ENCODE data around the gene SCT.
"Not testable (repeated sequence)": the region's sequence is repeated elsewhere in the genome, so short reads cannot be mapped to it uniquely, and the experiment has no call there.

Gene SCT, protein sequence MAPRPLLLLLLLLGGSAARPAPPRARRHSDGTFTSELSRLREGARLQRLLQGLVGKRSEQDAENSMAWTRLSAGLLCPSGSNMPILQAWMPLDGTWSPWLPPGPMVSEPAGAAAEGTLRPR

DNA sequence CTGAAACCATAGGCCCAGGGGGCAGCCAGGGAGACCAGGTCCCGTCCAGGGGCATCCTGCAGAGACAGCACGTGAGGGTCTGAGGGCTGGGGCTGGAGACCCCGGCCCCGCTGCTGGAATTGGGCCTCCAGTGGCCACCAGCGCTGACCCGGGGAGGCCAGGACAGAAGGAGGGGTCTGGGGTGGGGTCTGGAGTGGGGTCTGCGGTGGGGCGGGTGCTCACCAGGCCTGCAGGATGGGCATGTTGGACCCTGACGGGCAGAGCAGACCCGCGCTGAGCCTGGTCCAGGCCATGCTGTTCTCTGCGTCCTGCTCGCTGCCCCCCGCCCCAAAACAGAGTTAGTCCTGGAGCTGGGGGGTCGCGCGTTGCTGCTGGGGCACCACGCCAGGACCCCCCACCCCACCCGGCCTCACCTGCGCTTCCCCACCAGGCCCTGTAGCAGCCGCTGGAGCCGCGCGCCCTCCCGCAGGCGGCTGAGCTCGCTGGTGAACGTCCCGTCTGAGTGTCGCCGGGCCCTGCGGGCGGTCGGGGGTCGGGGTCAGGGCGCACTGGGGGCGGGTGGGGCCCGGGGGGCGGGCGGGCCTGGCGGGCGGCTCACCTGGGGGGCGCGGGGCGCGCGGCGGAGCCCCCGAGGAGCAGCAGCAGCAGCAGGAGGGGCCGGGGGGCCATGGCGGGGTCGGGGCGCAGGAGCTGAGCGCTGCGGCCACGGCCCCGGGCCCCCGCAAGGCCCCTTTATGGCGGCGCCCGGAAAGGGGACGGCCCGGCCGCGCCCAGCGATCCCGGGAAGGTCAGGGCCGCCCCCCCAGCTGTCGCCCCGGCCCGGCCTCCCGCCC, at the start of gene SCT:
SCT (minus strand) TSS at position 707 of the 833 bp plus-strand sequence; CDS start at position 669, 38 bp downstream.
- no peak for DNase-seq

DNA sequence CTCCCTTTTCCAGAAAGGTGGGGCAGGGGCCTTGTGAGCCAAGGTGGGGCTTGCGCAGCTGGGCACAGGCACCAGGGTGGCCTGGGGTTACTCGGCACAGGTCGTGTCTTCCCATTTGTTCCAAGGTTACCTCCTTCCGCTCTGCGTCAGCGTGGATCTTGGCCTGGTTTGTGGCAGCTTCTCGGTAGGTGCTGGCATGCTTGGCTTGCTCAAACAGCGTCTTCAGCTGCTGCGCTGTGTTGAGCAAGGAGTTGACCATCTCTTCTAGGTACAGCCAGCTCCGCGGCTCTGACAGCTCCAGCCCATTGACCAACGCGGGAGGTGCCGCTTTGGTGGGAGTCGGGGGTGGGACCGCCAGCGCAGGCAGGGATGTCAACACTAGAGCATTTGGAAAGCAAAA, 47.4 kb upstream of the SCT start:
- no peak for DNase-seq

DNA sequence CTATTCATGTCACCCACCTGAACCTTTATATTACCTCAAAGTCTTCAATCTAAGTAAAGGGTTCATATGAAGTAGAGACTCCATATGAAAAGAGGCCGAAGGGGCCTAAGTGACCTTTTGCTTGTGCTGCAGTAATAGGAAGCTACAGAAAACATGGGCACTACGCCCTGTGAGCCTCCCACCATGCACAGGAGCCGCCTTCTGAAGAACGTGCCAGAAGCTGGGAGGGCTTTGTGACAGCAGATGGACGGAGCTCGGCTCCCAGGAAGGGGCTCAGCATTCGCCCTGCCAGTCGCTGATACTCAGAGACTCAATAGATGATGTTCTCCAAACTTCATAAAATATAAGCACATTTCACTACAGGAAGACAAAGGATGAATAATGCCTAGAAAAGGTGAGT, 46.9 kb upstream of the SCT start:
- no peak for DNase-seq

DNA sequence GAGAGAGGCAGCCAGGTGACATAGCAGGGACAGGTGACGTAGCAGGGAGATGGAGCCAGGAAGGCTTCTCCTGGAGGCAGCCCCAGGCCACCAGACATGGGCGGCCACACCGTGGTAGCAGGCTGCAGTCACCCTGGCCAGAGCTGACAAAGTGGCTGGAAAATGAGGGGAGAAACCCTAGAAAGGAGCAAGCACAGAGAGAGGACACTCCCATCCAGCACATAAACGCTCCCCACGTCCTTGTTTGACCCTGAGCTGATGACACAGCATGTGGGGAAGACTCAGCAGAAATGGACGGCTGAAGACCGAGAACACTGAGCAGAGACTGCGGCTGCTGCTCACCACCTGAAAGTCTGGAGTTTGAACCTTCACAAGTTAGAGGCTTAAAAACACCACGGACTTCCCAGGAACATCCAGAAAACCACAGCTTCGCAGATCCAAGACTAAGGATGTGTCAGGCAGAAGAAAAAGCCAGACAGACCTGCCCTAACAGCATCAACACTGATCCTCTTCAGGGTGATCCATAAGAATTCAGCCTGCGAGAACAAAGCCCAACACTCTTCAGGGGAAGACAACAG, 38.8 kb upstream of the SCT start:
- no peak for DNase-seq

DNA sequence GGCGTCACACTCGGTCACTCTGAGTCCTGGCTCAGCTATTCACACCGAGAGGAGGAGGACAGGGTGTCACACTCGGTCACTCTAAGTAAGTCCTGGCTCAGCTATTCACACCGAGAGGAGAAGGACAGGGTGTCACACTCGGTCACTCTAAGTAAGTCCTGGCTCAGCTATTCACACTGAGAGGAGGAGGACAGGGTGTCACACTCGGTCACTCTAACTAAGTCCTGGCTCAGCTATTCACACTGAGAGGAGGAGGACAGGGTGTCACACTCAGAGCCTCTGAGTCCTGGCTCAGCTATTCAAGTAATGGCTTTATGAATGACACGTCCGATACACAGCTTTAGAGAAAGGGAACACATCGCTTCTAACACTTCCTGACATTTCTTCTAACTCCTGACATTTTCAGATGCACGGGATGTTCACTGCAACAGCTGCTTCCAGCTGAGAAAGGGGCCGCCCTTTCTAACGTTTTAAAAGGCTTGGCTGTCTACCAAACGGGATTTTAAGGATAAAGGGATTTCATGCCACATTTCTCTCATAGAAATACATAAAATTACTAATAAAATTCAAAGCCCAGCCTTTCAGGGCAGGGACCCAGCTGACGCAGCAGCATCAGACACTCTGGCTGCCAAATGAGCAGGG, 38.2 kb upstream of the SCT start:
- DNase-seq: no peak

DNA sequence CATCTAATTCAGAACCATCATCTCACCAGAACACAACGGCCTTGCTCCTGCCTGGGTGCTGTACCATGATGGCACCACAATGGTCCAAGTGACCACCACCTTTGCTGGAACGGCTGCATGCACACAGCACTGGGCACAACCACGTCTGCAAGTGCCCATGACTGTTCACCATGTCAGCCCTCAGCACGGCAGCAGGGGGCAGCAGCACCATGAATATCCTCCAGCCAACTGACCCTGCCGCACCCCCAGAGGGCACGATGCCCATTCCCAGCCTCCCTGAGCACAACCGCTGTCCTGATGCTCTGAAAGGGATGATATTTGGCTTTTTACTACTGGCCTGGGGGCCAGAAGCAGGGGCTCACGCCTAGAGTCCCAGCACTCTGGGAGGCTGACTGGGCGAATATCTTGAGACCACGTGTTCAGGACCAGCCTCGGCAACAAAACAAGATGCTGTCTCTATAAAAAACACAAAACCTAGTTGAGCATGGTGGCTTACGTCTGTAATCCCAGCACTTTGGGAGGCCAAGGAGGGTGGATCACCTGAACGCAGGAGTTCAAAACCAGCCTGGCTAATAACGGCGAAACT, 35.8 kb upstream of the SCT start:
- peak; percentile 1 for DNase-seq

DNA sequence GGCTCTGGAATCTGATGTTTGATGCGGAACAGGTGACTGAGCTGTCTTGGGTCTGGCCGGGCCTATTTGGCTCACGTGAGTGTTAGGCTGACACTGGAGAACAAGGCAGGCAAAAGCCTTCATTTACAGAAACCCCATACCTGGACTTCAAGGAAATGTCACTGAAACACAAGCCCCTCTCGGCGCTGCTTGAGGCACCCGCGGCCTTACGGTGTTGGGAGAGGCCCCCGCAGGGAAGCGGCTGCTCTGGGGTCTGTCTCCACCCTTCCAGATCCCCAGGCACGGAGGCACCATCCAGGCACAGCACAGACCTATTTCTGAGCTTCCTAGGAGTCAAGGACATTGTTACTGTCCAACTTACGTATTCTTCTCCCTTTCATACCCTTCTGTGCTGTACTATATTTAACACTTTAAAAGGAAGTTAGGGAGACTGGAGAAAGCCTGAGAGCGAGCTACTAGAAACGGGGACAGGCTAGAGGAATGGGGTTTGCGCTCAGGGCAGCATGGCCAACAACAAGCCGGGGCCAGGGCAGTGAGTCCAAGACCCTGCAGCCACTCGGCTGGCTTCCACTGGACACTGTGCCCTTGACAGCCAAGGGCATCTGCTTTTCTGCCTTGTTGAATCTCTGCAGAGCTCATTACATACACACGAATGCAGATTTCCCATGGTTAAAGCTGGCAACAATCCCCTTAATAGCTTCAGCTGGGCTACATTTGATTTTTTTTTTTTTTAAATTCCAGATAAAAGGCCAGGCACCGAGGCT, 33.9 kb upstream of the SCT start:
- no peak for DNase-seq

DNA sequence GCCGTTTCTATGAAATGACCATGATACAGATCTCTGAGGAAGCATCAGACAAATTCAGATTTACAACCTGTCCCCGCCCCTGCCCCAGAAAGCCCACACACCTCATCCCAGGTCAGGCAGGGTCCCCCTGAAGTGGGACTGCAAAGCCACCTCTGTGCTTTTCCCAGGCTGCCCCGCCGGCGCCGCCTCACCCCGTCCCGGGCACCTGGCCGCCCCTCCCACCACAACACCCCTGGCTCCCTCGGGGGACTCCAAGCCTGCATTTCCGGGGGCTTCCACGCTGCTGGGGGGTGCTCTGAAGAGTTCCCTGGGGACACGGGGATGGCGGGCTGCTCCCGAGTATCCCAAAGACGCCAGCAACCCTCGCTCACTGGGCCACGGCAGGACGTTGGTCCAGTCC, 33.3 kb upstream of the SCT start:
- DNase-seq: no peak

DNA sequence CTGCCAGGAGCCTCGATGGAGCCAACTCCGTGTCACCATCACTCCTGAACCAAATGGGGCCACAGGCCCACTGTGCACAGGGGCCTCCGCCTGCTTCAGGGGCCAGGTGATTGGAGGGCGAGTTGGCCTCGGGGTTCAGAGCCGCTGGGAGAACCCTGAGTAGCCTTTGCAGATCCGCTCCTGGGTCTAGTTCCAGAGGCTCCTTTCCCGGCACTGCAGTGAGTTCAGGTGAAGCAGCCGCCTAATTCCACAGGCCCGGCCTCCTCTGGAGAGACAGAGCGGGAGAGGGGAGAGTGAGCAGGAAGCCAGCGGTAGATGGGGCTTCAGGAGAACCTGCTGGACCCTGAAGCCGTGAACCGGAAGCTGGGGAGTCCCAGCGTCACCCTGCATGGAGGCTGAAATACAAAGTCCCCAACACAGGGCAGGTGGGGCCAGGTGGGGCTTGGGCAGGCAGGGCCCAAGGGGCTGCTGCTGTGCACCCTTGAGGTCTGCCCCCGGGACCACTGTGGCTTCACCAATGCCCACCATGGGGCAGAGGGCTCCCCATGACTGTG, 32.6 kb upstream of the SCT start:
- no peak for DNase-seq

DNA sequence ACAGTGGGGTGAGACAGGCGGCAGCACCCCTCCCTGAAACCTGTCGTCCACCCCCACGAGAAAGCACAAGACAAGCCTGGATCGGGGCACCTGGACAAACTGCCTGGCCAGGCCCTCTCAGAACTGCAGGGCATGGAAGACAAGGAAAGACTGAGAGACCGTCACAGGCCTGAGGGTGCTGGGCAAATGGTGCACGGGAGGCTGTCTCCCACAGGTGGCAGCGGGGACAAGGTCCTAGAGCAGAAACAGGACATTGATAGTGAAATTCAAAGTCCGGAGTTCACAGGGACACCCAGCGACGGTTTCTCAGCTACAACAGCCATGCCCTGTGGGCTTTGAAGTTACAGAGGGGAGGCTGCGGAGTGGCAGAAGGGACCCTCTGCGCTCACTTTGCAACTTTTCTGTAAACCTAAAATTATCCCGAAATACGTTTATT, 30.7 kb upstream of the SCT start:
- no peak for DNase-seq

DNA sequence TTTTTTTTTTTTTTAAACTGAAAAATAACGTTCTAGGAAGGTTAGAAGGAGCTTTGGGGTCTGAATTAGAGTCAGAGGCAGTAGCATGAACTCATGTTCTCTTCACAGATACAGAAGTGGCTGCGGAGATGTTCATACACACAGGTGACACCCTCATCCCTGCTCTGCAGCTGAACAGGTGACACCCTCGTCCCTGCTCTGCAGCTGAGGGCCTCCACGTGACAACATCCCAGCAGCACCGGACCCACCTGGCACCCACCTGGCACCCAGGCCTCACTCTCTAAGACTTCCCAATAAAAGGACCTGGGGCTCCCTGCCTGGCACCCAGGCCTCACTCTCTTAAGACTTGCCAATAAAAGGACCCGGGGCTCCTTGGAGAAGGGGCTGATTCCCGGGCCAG, 29.9 kb upstream of the SCT start:
- no peak for DNase-seq

DNA sequence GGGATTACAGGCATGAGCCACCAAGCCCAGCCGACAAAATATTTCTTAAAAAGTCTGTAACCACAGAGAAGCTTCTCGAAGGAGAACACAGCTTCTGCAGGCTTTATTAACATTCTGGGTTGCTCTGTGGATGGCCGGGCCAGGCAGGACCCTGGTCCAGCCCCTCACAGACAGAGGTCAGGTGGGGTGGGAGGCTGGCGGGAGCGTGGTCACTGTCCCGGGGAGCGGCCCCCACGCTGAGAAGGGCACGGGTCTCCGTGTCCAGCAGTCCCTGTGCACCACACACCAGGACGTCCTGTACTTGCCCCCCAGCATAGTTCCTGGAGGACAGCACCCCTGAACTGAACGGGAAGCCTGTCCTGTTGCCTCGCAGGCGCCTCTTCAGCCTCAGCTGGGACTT, 29.4 kb upstream of the SCT start:
- DNase-seq: no peak

DNA sequence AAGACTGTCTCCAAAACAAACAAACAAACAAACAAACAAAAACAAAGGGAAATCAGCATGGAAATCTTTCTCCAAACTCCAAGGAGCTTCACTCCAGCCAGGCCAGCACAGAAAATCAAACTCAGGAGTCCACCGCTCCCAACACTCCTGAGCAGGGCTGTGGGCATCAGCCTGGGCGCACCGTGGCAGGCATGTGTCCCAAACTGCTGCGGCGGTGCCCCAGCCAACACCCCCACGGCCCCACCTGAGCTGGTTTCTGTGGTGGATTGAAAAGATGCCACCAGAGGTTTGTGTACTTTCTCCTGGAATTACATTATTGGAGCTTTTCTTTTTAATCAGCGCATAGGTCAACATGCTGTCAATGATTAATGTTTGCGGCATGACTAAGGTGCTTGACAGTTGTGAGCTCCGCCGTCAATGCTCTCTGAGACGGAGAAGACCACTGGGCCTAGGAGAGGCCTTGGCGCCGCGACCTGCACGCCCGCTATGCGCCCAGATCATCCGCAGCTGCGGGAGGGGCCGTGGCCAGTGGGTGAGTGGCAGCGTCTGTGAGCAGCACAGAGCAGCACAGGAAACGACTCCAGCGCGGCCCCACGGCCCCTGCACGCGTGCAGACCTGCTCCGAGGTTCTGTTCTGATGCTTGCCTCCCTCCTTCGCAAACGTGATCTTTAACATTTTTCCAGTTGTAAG, 28.2 kb upstream of the SCT start:
- DNase-seq: no peak

DNA sequence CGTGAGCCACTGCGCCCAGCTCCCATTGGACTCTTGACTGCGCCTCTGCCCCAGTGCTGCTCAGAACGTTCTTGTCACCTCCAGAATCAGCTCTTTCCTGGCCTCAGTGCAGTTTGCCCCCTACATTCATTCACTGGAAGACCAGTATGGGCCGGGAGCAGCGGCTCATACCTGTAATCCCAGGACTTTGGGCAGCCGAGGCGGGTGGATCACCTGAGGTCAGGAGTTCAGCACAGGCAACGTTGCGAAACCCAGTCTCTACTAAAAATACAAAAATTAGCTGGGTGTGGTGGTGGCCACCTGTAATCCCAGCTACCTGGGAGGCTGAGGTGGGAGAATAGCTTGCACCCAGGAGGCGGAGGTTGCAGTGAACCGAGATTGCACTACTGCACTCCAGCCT, 27.5 kb upstream of the SCT start:
- DNase-seq: not testable (repeated sequence)

DNA sequence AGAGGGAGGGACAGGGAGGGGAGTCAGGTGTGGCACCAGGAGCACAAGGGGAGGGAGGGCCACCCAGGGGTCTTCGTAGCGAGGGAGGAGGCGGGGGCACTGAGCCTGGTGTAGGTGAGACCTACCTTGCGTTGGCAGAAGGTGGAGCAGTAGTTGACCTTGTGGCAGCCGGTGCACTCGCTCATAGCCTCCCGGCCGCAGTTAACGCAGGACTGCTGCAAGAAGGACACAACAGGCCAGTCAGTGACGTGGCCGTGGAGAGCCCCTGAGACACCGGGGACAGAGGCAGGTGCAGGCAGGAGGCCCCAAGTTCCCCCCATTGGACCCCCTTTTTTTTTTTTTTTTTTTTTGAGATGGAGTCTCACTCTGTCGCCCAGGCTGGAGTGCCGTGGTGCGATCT, 26.9 kb upstream of the SCT start:
- no peak for DNase-seq

DNA sequence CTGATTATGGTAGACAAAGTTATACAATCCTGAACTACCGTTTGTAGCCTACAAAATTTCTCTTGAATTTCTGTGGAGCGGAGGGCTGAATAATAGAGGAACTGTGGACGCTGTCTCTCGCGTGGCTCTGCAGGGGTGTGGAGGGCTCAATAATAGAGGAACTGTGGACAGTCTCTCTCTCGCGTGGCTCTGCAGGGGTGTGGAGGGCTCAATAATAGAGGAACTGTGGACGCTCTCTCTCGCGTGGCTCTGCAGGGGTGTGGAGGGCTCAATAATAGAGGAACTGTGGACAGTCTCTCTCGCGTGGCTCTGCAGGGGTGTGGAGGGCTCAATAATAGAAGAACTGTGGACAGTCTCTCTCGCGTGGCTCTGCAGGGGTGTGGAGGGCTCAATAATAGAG, 26.2 kb upstream of the SCT start:
- DNase-seq: not testable (repeated sequence)

DNA sequence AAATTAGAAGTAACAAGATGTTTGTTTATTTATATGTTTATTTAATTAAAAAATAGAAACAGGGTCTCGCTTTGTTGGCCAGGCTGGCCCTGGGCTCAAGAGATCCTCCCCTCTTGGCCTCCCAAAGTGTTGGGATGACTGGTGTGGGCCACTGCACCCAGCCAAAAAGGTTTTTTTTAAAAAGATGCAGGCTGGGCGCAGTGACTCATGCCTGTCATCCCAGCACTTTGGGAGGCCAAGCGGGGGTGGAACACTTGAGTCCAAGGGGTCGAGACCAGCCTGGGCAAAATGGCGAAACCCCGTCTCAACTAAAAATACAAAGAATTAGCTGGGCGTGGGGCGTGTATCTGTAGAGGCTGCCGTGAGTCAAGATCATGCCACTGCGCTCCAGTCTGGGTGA, 23.5 kb upstream of the SCT start:
- DNase-seq: no peak

DNA sequence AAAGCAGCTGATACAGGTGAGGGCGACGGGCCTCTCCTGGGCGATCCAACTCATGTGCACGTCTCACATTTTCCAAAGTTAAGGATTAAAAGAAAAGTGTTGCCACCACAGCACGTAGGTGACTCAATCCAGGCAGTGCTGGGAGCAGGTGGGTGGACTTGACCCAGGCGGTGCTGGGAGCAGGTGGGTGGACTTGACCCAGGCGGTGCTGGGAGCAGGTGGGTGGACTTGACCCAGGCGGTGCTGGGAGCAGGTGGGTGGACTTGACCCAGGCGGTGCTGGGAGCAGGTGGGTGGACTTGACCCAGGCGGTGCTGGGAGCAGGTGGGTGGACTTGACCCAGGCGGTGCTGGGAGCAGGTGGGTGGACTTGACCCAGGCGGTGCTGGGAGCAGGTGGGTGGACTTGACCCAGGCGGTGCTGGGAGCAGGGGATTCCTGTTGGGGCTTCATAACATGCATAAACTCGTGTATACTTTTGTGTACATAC, 20.7 kb upstream of the SCT start:
- DNase-seq: not testable (repeated sequence)

DNA sequence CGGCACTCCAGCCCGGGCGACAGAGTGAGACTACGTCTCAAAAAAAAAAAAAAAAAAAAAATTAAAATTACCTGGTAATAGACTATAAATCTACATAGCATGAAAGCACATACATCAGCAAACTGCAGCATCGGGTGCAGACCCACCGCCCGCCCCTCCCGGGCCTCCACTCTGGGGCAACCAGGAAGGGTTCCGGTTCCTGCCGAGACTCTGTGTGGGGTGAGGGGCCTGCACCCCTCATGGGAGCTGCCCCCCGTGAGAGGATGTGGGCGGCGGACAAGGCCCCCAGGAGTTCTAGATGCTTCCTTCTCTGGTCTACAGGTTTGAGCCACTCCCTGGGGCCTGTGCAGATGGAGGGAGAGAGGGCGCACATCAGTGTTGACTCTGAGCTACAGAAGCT, 19.2 kb upstream of the SCT start:
- DNase-seq: no peak

DNA sequence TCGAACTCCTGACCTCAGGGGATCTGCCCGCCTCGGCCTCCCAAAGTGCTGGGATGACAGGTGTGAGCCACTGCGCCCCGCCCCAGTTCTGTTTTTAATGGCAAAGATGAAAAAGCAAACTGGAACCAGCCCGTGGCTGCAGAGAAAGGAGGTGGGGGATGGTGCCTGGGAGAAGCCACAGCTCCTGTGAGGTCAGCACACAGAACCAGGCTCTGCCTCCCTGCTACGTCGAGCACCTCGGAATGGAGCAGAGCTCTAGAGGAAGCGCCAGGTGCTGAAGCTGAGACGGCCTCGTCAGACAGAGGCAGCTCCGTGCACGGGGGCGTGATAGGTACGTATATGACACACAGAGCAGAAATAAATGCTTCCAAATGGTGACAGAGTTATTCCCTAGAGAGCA, 18.6 kb upstream of the SCT start:
- no peak for DNase-seq

DNA sequence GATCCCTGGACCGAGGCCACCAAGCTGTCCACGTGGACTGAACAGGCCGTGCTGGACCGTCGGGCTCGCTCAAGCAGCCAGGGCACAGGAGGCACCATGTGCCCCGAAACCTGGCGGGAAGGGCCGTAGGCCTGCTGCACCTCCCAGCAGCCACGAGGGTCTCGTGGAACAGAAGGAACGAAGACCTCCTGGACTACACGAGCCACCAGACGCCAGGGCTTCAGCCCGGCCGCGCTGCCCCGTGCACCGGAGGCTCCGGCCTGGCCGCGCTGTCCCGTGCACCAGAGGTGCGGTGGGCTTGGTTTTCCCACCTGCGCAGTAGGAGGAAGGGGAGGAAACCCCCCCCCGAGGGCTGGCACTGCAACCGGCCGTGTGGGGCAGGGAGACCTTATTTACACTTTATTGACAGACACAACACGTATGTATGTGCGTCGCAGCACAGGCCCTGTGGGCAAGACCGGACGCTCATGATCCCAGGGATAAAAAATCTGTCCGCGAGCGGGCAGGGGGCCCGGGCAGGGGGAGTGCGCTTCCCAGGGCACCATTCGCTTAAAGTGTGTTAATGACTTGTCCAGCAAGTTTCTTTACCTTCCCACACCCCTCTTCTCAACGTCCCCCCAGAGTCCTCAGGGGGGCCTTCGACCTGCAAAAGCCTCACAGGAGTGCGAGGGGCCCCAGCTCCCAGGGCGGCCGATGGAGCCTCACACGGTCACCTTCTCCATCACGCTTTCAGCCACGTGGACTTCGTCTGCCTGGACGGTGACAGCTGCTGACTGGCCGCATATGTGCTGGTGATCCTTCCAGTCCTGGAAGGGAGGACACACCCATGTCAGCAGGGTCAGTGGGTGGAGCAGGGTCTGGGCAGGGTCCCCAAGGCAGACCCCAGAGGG, 17.1 kb upstream of the SCT start:
- no peak for DNase-seq
